CD4-positive, alpha-beta T cell treated with Interleukin-17A for 1 hour (primary cell): ENCODE data around the gene RAPH1.
"Not testable (repeated sequence)": the region's sequence is repeated elsewhere in the genome, so short reads cannot be mapped to it uniquely, and the experiment has no call there.

ENCODE experiments used
- DNase-seq: peaks from one replicate; pipeline ENCODE4 v3.0.0-alpha.2; 2020

RAPH1 gene

DNA sequence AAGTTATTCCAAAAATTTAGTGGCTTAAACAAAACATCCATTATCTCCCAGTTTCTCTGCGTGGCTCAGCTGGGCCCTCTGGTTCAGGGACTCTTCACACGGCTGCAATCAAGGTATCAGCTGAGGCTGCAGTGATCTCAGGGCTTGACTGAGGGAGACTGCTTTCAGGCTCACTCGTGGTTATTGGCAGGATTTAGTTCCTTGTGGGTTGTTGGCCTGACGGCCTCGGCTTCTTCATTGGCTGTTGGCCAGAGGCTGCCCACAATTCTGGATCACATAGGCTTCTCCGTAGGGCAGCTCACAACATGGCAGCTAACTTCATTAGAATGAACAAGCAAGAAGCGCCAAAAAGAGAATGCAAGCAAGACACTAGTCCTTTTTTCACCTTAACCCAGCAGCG, 116.8 kb downstream of the RAPH1 start:
- DNase-seq: no peak

GRCh38 chr2:203413796-203414195, 121.3 kb downstream of the RAPH1 start:
- DNase-seq: no peak

GRCh38 chr2:203412546-203413331, 122.4 kb downstream of the RAPH1 start:
- DNase-seq: no peak

- no peak for DNase-seq
Observed at GRCh38 chr2:203407496-203407895, 127.6 kb downstream of the RAPH1 start.

DNA sequence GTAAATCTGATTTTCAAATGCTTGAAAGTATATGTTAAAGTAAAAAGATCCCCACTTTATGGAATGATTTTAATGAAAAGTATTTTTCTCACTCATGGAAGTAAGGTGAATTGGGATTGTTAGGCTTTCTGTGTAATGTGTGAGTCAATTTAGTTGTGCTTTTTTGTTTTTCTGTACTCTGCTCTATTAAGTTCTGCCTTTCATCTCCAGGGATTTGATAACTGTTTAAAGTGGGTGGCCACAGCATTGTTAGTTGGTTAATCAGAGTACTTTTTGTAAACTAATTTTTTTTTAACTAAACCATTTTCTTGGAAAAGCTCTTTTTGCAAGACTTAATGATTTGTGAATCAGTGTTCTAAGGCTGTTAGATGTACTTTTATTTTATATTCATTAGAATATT, 130.1 kb downstream of the RAPH1 start:
- no peak for DNase-seq

- DNase-seq: no peak
Observed at GRCh38 chr2:203400805-203401585, 134.1 kb downstream of the RAPH1 start.

GRCh38 chr2:203399031-203399430, 136.1 kb downstream of the RAPH1 start:
- DNase-seq: no peak

- DNase-seq: no peak
Observed at GRCh38 chr2:203396667-203397066, 138.4 kb downstream of the RAPH1 start.

DNA sequence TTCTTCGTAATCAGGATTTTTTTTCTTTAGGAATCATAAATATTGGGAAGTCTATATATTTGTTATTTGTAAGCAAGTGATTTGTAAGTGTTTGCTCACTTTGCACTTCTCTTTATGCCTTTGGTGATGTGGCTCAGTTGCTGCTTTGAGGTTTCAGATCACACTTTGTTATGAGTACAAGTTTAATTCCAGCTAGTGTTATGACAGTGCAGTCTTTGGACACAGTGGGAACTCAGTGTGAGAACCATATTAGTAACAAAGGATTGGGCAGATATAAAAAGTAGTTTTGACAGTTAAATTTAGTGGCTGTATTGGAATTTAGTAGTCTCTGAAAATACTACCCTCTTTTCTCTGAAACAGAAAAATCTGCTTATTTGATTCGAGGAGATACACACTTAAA, 139.2 kb downstream of the RAPH1 start:
- no peak for DNase-seq

DNA sequence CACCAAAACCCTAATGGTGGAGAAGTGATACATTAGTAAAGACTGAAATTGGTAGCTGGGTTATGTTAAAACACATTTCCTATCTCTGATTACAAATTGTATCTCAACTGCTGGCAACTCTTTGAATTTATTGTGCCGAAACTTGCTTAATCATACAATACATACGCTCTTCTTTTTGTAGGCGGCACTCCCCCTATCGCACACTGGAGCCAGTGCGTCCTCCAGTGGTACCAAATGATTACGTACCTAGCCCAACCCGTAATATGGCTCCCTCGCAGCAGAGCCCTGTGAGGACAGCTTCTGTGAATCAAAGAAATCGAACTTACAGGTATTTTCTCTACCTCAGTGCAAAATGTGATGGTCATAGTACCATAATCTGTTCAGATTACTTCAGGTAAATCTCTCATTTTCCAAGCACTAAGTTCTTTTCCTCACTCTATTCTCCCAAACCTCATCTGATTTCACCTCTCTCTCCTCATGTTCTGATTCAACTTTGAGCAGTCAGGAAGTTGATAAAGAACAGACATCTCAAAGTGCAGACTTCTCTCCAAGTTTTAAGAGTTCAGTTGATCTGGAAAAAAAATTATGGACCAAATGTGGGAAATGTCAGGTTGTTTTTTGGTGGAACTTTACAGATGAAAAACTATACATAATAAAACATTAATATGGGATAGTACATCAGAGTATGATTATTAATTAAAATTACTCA, 140.4 kb downstream of the RAPH1 start:
- no peak for DNase-seq

- not testable (repeated sequence) for DNase-seq
Observed at GRCh38 chr2:203388153-203388552, 146.9 kb downstream of the RAPH1 start.

- DNase-seq: no peak
Observed at GRCh38 chr2:203383038-203383437, 152.1 kb downstream of the RAPH1 start.

DNA sequence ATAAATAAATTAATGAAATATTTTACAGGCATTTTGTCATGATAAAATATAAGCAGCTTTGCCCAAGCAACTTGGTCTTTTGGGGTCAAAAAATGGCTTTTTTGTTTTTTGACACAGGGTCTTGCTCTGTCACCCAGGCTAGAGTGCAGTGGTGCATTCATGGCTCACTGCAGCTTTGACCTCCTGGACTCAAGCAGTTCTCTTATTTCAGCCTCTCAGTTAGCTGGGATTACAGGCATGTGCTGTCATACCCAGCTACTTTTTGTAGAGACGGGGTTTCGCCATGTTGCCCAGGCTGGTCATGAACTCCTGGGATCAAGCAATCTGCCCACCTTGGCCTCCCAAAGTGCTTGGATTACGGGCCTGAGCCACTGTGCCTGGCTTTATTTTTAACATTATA, 155.9 kb downstream of the RAPH1 start:
- no peak for DNase-seq

DNA sequence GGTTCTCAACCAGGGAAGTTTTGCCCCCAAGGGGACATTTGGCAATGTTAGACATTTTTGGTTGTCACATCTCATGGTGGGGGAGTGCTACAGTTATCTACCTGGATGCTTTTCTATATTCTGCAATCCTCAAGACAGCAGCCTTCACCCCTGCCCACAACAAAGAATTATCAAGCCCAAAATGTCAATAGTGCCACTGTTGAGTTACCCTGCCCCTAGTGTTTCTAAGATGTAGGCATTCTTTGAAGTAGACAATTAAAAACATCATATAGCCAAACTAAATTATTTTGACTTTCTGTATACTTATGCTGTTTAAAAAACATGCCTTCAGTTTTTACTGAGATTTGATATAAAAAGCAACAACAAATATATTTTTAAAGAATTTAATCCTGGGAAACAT, 158.9 kb downstream of the RAPH1 start:
- no peak for DNase-seq

DNA sequence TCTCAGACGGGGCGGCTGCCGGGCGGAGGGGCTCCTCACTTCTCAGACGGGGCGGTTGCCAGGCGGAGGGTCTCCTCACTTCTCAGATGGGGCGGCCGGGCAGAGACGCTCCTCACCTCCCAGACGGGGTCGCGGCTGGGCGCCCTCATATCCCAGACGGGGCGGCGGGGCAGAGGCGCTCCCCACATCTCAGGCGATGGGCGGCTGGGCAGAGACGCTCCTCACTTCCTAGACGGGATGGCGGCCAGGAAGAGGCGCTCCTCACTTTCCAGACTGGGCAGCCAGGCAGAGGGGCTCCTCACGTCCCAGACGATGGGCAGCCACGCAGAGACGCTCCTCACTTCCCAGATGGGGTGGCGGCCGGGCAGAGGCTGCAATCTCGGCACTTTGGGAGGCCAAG, 162.4 kb downstream of the RAPH1 start:
- DNase-seq: not testable (repeated sequence)

DNA sequence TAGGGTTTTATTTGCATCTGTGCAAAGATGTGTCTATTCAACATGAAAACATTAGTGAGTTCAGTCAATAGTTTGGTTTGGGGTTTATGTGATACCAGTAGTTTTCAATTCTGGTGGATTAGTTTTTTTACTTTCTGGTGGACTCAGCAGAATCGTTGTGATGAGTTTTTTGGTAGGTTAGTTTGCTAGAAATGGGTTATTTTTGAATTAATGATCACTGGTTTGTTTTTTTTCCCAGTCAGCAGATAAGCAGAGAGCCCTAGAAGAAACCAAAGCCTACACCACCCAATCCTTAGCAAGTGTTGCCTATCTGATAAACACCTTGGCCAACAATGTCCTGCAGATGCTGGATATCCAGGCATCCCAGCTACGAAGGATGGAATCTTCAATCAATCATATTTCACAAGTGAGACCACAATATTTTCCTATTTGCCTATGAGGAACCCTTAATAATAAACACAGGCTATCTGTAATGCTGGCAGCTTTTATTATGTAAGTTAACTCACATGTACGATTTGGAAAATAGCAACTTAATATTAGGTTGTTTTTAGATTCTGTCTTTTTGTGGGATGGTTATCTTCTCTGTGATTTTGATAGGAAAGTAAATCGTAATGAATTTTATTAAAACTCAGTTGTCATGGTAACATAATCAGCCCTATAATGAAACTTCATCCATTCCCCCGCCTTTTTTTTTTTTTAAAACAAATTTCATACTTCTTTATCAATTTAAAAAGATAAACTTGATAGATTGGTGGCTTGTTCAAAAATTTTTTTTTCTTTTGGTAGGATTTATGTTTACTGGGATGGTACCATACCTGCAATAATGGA, 168.2 kb downstream of the RAPH1 start:
- DNase-seq: no peak

GRCh38 chr2:203361922-203362321, 173.2 kb downstream of the RAPH1 start:
- DNase-seq: no peak

DNA sequence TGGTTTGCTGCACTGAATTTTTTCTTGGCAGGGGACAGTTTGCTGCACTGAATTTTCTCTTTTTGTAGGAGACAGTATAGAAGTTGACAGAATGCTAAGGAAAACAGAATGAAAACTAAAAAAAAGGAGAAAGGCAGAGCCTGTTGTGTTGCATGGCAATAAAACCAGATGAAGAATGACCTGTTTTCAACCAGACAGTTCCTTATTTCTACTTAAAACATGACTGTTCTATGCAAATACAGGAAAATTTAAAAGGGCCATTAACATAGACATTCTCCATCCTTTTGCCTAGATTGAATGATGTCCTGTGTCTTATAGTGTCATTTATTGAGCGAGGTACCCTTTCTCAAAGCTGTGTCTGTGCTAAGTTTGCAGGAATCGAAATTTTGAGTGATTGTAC, 173.6 kb downstream of the RAPH1 start:
- DNase-seq: no peak

- DNase-seq: no peak
Observed at GRCh38 chr2:203360833-203361430, 174.2 kb downstream of the RAPH1 start.

GRCh38 chr2:203359450-203359849, 175.7 kb downstream of the RAPH1 start:
- no peak for DNase-seq

- DNase-seq: no peak
Observed at GRCh38 chr2:203354966-203355365, 180.1 kb downstream of the RAPH1 start.

GRCh38 chr2:203352604-203353255, 182.4 kb downstream of the RAPH1 start:
- DNase-seq: no peak
